GM21786 (cell line): ENCODE measurements around the gene FMO4.
"Not testable (repeated sequence)": the region's sequence is repeated elsewhere in the genome, so short reads cannot be mapped to it uniquely, and the experiment has no call there.

Experiments
- ATAC-seq: cut with Tn5 transposase; IDR thresholded peaks from one replicate; pipeline ENCODE4 v1.9.1; 2021; ENCODE audit not compliant: unreplicated experiment

The FMO4 gene

DNA sequence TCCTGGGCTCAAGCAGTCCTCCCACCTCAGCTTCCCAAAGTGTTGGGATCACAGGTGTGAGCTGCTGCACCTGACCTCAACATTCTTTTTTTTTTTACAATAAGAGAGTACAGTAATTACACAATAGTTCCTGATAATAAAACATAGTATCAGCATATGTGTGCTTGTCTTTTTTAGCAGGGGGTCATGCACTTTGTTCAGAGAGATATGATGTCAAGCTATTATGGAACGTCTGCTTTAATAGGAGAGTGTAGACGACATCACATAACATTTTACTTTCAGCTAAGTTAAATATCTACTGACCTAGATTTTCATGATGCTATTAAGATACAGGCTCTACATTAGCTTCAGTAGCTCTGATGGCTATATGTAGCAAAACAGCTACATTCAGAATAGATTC is 70.5 kb downstream of the FMO4 start:
- no peak for ATAC-seq

- no peak for ATAC-seq
Measured at GRCh38 chr1:171389171-171389570, 75.2 kb downstream of the FMO4 start.

DNA sequence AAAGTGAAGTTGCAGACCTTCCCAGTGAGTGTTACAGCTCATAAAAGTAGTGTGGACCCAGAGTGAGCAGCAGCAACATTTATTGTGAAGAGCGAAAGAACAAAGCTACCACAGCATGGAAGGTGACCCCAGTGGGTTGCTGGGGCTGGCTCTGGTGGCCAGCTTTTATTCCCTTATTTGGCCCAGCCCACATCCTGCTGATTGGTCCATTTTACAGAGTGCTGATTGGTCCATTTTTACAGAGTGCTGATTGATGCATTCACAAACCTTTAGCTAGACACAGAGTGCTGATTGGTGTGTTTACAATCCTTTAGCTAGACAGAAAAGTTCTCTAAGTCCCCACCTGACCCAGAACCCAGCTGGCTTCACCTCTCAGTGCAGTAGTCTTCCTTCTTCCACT is 76.8 kb downstream of the FMO4 start:
- ATAC-seq, result not testable (repeated sequence)
